Mesendoderm (in vitro differentiated cells): Measurements from ENCODE around the gene HMGA1. TPM values are rescaled to one million over a fixed set of nuclear protein-coding genes. Genes with fewer than 3 reads are reported as not detected.

ENCODE experiments used
- DNase-seq: peaks from one replicate; pipeline ENCODE4 v3.0.0; 2013
- H2AK5ac ChIP-seq: 2 replicates; pipeline ENCODE4 v1.6.1; 2013; ENCODE audit warnings: low read length, inconsistent platforms
- H2BK120ac ChIP-seq: 2 replicates; pipeline ENCODE4 v1.6.1; 2013; ENCODE audit warnings: low read depth, mild to moderate bottlenecking, low read length, moderate library complexity, mixed read lengths
- H2BK15ac ChIP-seq: replicated peaks from 2 replicates; pipeline ENCODE4 v1.6.1; 2013; ENCODE audit warnings: low read depth, mild to moderate bottlenecking, moderate library complexity
- H2BK5ac ChIP-seq: 2 replicates; pipeline ENCODE4 v1.6.1; 2013; ENCODE audit warnings: low read length, inconsistent platforms
- H3K18ac ChIP-seq: 2 replicates; pipeline ENCODE4 v1.6.1; 2013; ENCODE audit warnings: mild to moderate bottlenecking, low read length, mixed read lengths
- H3K23ac ChIP-seq: one replicate; pipeline ENCODE4 v1.6.1; 2013; ENCODE audit warnings: low read length
- H3K27ac ChIP-seq: 2 replicates; pipeline ENCODE4 v1.5.1; 2013; ENCODE audit warnings: low read depth, mild to moderate bottlenecking, inconsistent platforms, low read length, moderate library complexity
- H3K27me3 ChIP-seq: 2 replicates; pipeline ENCODE4 v1.6.1; 2013; ENCODE audit warnings: low read length, control low read depth, mild to moderate bottlenecking, inconsistent platforms; ENCODE audit not compliant: insufficient read depth, poor library complexity
- H3K36me3 ChIP-seq: 2 replicates; pipeline ENCODE4 v1.6.1; 2013; ENCODE audit warnings: low read length, inconsistent platforms; ENCODE audit not compliant: control insufficient read depth, insufficient read depth
- H3K4ac ChIP-seq: one replicate; pipeline ENCODE4 v1.6.1; 2013; ENCODE audit warnings: low read depth, mild to moderate bottlenecking, low read length, moderate library complexity
- H3K4me1 ChIP-seq: 2 replicates; pipeline ENCODE4 v1.6.1; 2013; ENCODE audit warnings: low read depth, low read length, inconsistent platforms; ENCODE audit not compliant: control insufficient read depth
- H3K4me2 ChIP-seq: 2 replicates; pipeline ENCODE4 v1.6.1; 2013; ENCODE audit warnings: low read length
- H3K4me3 ChIP-seq: 2 replicates; pipeline ENCODE4 v1.5.1; 2013; ENCODE audit warnings: mild to moderate bottlenecking, low read length
- H3K56ac ChIP-seq: one replicate; pipeline ENCODE4 v1.6.1; 2013; ENCODE audit warnings: low read length
- H3K79me1 ChIP-seq: 2 replicates; pipeline ENCODE4 v1.6.1; 2013; ENCODE audit warnings: low read length, inconsistent platforms
- H3K79me2 ChIP-seq: 2 replicates; pipeline ENCODE4 v1.6.1; 2013; ENCODE audit warnings: mild to moderate bottlenecking, low read length; ENCODE audit not compliant: control insufficient read depth, insufficient read depth
- H3K9ac ChIP-seq: 2 replicates; pipeline ENCODE4 v1.6.1; 2013; ENCODE audit warnings: low read length, inconsistent platforms
- H4K5ac ChIP-seq: one replicate; pipeline ENCODE4 v1.6.1; 2013; ENCODE audit warnings: low read length
- H4K8ac ChIP-seq: one replicate; pipeline ENCODE4 v1.6.1; 2013; ENCODE audit warnings: low read depth, mild to moderate bottlenecking, control low read depth, low read length, moderate library complexity
- WGBS: extraction: QIAGEN DNeasy Blood & Tissue Kit; methylation state at CpG from one replicate; pipeline ENCODE4 v1.1.7; 2013; ENCODE audit warnings: low lambda C conversion rate, missing lambda C conversion rate; ENCODE audit not compliant: insufficient coverage; ENCODE audit errors: extremely low coverage; 5-methylcytosine and 5-hydroxymethylcytosine counted together
- small RNA-seq: library from polyadenylated mRNA; stranded (forward); fragments of <200 nt; extraction: miRNeasy Mini kit (QIAGEN cat#:217004); gene quantifications from one replicate; pipeline ENCODE3, GENCODE V24; 2013; ENCODE audit not compliant: insufficient read depth

The HMGA1 gene

DNA sequence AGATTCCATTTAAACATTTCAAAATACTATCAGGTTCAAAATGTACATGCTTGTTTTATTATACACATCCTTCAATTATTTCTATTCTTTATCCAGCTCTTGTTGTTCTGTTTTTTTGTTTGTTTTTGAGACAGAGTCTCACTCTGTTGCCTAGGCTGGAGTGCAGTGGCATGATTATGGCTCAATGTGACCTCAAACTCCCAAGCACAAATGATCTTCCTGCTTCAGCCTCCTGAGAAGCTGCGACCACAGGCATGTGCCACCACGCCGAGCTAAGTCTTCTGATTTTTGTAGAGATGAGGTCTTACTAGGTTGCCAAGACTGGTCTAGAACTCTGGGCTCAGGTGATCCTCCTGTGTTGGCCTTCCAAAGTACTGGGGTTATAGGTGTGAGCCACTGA, 56.3 kb downstream of the HMGA1 start:
- Histone ChIP-seq H3K79me2 (no peaks in the 10 kb centered on the region), H3K56ac (no peak overlapping the region), H3K18ac (no peak overlapping the region), H3K4me2 (no peak overlapping the region), H2BK120ac (no peak overlapping the region), H3K9ac (no peak overlapping the region), H3K79me1 (no peaks in the 10 kb centered on the region), H4K5ac (no peak overlapping the region), H2BK5ac (no peak overlapping the region), H3K4me3 (no peak overlapping the region), H3K27me3 (no peaks in the 10 kb centered on the region), H2BK15ac (no peak overlapping the region), H3K36me3 (peaks cover 3% of the 10 kb centered on the region), H2AK5ac (no peak overlapping the region), H3K4ac (no peak overlapping the region), H3K4me1 (no peaks in the 10 kb centered on the region), H3K27ac (no peak overlapping the region), H4K8ac (no peak overlapping the region), H3K23ac (no peak overlapping the region)
- no CpG with 5 or more reads among the region's 3 CpGs for WGBS
- DNase-seq, result no peak

DNA sequence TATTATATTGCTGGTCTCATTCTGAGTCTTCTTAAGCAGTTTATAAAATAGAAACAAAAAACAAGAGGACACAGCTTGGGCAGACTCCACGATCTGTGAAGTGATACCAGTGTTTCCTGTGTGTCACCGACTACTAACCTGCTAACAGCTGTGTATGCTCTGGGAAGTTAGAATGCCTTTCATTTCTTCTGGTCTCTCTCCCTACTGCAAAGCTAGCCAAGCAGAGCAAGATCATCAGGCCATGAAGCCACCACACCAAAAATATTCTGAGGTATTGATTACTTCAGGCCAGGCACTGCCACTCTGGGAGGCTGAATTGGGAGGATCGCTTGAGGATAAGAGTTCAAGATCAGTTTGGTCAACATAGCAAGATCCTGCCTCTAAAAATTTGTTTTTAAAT, 59.0 kb downstream of the HMGA1 start:
- WGBS, result no CpG with 5 or more reads among the region's 3 CpGs
- Histone ChIP-seq H4K8ac (no peak overlapping the region), H3K79me2 (no peaks in the 10 kb centered on the region), H3K36me3 (peaks cover 3% of the 10 kb centered on the region), H3K27me3 (no peaks in the 10 kb centered on the region), H3K4me1 (no peaks in the 10 kb centered on the region), H3K27ac (no peak overlapping the region), H3K56ac (no peak overlapping the region), H3K18ac (no peak overlapping the region), H3K4ac (no peak overlapping the region), H2BK5ac (no peak overlapping the region), H3K4me2 (no peak overlapping the region), H3K79me1 (no peaks in the 10 kb centered on the region), H2BK15ac (no peak overlapping the region), H2BK120ac (no peak overlapping the region), H2AK5ac (no peak overlapping the region), H4K5ac (no peak overlapping the region), H3K9ac (no peak overlapping the region), H3K4me3 (no peak overlapping the region), H3K23ac (no peak overlapping the region)
- DNase-seq, result no peak

Small RNAs within 50 kb of the gene (small RNA-seq; reads per million reads assigned to genes)
- not detected for gene MIR6835
